Non-pigmented ciliary epithelial cell (primary cell): ENCODE results near the gene MAB21L1.

ENCODE experiments used
- DNase-seq: peaks from one replicate; pipeline ENCODE4 v3.0.0-alpha.2; 2010; ENCODE audit warnings: low read depth

The MAB21L1 gene

GRCh38 chr13:35475960-35476943 is at the start of gene MAB21L1:
TSS of gene MAB21L1 (minus strand) at chr13:35476689. CDS start at chr13:35476138, 551 bp downstream.
- no peak for DNase-seq

GRCh38 chr13:35524171-35524570 is 47.7 kb upstream of the MAB21L1 start:
- DNase-seq = no peak

- peak; percentile 11 for DNase-seq
These were observed 42.0 kb upstream of the MAB21L1 start for GRCh38 chr13:35518337-35518946.

GRCh38 chr13:35514801-35515502 is 38.5 kb upstream of the MAB21L1 start:
- no peak for DNase-seq

GRCh38 chr13:35514061-35514477 is 37.6 kb upstream of the MAB21L1 start:
- DNase-seq = no peak

- peak; percentile 86 for DNase-seq
These were observed 35.9 kb upstream of the MAB21L1 start for GRCh38 chr13:35512271-35512920.

- no peak for DNase-seq
These were observed 26.0 kb upstream of the MAB21L1 start for GRCh38 chr13:35502456-35502855.

- DNase-seq = no peak
These were observed 25.3 kb upstream of the MAB21L1 start for GRCh38 chr13:35501661-35502235.

GRCh38 chr13:35500144-35500543 is 23.7 kb upstream of the MAB21L1 start:
- no peak for DNase-seq

- DNase-seq = no peak
These were observed 23.2 kb upstream of the MAB21L1 start for GRCh38 chr13:35499676-35500075.

GRCh38 chr13:35499196-35499662 is 22.7 kb upstream of the MAB21L1 start:
- no peak for DNase-seq

GRCh38 chr13:35498231-35498630 is 21.7 kb upstream of the MAB21L1 start:
- no peak for DNase-seq

- no peak for DNase-seq
These were observed 20.4 kb upstream of the MAB21L1 start for GRCh38 chr13:35496761-35497386.

GRCh38 chr13:35496006-35496405 is 19.5 kb upstream of the MAB21L1 start:
- no peak for DNase-seq

- no peak for DNase-seq
These were observed 12.6 kb upstream of the MAB21L1 start for GRCh38 chr13:35489050-35489449.

- no peak for DNase-seq
These were observed 8.9 kb upstream of the MAB21L1 start for GRCh38 chr13:35485424-35485823.

- no peak for DNase-seq
These were observed 7.9 kb upstream of the MAB21L1 start for GRCh38 chr13:35484384-35484783.

GRCh38 chr13:35483761-35484160 is 7.3 kb upstream of the MAB21L1 start:
- DNase-seq = no peak

- no peak for DNase-seq
These were observed 6.0 kb upstream of the MAB21L1 start for GRCh38 chr13:35482527-35482926.

GRCh38 chr13:35481777-35482176 is 5.3 kb upstream of the MAB21L1 start:
- no peak for DNase-seq

GRCh38 chr13:35480346-35480745 is 3.9 kb upstream of the MAB21L1 start:
- no peak for DNase-seq
